GF-D8 (cell line): Measurements from ENCODE around the gene WDR48.

Source experiments
- DNase-seq: peaks from one replicate; lab custom pipeline; 2025; lab: John Stamatoyannopoulos, UW

WDR48 gene

GRCh38 chr3:39140341-39140971 is 88.6 kb downstream of the WDR48 start:
- no peak for DNase-seq

DNA sequence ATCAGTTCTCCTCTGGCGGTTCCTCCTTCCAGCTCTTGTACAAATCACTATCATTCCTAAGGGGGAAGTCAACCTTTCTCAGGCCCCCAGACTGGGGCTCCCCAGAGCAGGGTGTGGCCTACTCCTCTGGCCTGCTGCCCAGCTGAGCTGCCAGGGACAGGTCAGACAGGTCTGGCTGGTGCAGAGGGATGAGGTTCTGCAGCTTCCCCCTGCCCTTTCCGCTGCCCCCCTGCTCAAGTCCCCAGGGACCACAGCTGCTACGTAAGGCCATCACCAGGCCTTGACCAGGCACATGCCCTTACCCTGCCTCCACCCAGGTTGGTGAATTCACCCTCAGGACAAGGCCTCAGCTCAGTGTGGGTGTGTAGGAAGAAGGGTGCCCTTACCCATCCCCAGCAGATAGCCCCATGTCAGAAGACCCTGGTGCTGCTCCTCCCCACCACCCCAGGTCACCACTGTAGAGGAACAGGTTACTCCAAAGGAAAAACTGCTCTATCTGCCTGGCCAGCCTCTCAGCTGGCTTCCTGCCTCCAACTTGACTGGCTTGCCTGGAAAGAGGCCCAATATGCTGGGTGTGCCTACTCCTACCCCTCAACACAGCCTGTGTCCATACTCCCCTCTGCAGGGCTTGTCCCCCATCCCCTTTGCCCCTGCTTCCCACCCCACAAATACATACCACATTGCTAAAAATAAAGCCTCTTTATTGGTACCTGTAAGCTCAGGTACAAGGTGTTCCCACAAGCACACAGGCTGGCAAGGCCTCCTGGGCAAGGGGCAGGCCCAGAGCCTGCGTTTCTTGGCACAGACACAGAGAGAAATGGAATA is 89.6 kb downstream of the WDR48 start:
- no peak for DNase-seq

DNA sequence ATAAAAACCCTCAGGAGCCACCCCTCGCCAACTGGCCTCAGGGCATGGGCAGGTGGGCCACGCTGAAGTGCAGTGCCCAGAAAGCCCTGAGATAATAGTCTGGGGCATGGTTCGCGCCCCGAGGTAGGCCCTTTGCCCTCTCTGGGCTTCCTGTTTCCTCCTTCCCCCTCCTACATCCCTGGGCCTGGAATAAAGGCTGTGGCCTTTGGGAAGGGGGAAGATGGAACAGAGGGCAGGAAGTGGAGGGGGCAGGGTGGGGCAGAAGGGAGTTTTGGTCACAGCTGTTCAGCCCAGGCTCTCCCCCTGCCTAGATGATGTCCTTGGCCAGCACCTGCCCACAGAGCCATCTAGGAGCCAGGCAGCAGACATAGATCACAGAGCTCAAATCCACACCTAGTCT is 90.3 kb downstream of the WDR48 start:
- DNase-seq = no peak

- no peak for DNase-seq
These were observed 91.5 kb downstream of the WDR48 start for GRCh38 chr3:39143051-39143885.

- DNase-seq = no peak
These were observed 92.4 kb downstream of the WDR48 start for GRCh38 chr3:39144095-39144747.

DNA sequence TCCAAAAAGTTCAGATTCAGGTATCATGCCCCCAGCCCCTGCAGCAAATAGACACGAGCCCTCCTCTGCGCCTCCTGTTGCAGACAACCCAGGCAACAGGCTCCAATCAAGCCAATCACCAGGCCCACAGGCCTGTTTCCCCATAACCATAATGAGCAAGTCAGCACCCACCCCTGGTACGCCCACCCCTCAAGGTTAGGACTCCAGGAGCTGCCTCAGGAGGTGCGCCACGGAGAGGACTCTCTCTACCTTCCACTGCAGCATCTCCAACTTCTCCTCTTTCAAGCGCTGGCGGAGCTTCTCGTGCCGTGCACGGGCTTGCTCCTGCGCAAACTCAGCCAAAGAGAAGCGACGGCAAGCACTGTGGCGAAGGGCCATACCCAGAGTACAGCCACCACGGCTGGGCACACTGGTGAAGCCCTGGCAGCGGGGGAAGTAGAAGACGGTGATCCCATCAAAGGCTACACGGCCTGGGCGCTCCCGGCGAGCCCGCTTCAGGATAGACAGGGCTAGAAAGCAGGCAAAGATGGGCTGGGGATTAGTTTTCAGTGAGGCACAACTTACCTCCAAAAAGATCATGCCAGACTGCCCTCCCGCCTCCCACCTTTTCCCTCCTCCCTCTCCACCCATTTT is 93.0 kb downstream of the WDR48 start:
- no peak for DNase-seq

GRCh38 chr3:39146083-39146501 is 94.3 kb downstream of the WDR48 start:
- no peak for DNase-seq
